HG02852 (cell line): ENCODE measurements around the gene CRTAP.
"Not testable (repeated sequence)": the region's sequence is repeated elsewhere in the genome, so short reads cannot be mapped to it uniquely, and the experiment has no call there.

Source experiments
- ATAC-seq: cut with Tn5 transposase; IDR thresholded peaks from one replicate; pipeline ENCODE4 v1.9.1; 2021; ENCODE audit warnings: mild to moderate bottlenecking, moderate library complexity; ENCODE audit not compliant: unreplicated experiment

Gene CRTAP

GRCh38 chr3:33171580-33171979, 57.8 kb downstream of the CRTAP start:
- no peak for ATAC-seq

GRCh38 chr3:33173103-33173502, 59.3 kb downstream of the CRTAP start:
- ATAC-seq = no peak

- ATAC-seq = no peak
These were observed 59.9 kb downstream of the CRTAP start for GRCh38 chr3:33173672-33174071.

DNA sequence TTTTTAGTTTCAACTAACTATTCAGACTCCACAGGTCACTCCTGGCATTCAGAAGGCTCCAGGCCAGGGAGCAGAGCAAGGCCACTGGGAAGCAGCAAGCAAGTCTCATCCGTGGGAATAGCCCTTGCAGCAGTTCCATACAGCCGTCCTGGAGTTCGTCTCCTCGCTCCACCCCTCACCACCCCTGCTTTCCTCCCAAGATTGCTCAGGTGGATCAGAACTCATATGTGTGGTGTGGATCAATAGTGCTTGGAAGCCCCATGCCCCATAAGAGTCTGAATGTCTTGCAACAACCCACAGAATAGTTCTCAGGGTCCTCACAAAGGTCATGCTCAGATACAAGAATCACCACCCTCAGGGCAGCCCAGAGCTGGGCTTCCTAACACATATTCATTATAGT, 60.3 kb downstream of the CRTAP start:
- no peak for ATAC-seq

DNA sequence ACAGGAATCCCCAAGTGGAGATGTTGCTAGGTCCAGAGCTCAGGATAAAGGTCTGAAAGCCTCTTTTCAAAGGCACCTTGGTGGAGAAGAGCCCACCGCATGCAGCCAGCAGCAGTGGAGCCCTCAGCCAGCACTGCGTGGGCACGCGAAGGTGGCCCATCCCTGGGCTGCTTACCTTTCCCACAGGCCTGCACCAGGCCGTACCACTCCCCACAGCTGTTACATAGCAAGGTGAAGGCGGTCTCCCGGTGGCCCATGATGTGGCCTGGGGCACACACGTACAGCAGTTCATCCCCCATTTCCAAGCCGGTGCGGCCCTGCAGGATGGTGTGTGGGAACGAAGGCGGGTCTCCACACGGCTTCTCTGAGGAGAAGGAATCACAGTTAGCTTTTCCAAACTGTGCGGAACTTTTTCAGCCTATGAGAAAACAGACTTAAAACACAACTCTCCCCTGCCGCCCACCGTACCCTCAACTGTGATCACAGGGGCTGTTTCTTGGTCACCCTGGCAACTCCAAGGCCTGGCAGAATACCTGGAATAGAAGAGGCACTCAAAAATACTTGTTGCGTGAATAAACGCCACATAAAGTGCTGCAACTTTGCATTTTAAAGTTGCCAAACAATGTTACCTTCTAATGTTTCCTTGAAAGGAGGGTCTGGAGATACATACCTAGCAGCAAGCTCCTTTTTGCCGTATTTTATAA, 61.0 kb downstream of the CRTAP start:
- ATAC-seq = no peak

DNA sequence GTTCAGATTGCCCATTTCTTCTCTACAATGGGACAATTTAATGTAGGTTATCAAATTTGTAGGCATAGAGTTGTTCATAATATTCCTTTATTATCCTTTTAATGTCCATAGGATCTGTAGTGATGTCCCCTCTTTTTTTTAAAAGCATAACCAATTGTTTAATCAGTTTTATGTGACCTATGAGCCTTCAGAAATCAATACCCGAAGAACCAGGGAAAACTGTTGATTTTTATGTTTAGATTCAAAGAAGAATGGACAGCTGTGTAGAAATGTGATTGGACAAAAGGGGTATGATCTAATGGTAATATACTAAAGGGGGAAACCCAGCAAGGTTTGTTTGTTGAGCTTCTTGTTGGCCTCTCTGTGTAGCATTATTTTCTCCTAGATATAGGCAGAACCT, 65.3 kb downstream of the CRTAP start:
- ATAC-seq = no peak

DNA sequence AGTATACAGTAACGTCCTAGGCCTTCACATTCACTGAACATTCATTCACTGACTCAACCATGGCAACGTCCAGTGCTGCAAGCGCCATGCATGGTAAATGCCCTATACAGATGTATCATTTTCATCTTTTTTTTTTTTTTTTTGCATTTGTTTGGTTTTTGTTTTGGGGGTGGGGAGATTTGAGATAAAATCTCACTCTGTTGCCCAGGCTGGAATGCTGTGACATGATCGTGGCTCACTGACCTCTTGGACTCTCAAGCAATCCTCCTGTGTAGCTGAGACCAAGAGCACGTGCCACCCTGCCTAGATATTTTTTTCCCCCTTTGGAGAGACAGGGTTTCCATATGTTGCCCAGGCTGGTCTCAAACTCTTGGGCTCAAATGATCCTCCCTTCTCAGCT, 67.4 kb downstream of the CRTAP start:
- ATAC-seq = no peak

DNA sequence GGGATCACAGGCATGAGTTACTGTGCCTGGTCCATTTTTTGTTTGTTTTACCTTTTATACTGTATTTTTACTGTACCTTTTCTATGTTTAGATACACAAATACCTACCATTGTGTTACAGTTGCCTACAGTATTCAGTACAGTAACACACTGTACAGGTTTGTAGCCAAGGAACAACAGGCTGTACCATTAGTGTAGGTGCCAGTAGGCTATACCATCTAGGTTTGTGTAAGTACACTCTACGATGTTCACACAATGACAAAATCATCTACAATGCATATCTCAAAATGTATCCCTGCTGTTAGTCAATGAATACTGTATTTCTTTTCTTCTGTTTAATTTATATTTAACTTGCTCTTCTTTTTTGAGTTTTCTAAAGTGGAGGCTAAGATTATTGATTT, 67.8 kb downstream of the CRTAP start:
- not testable (repeated sequence) for ATAC-seq

GRCh38 chr3:33184863-33185262, 71.0 kb downstream of the CRTAP start:
- ATAC-seq = no peak

DNA sequence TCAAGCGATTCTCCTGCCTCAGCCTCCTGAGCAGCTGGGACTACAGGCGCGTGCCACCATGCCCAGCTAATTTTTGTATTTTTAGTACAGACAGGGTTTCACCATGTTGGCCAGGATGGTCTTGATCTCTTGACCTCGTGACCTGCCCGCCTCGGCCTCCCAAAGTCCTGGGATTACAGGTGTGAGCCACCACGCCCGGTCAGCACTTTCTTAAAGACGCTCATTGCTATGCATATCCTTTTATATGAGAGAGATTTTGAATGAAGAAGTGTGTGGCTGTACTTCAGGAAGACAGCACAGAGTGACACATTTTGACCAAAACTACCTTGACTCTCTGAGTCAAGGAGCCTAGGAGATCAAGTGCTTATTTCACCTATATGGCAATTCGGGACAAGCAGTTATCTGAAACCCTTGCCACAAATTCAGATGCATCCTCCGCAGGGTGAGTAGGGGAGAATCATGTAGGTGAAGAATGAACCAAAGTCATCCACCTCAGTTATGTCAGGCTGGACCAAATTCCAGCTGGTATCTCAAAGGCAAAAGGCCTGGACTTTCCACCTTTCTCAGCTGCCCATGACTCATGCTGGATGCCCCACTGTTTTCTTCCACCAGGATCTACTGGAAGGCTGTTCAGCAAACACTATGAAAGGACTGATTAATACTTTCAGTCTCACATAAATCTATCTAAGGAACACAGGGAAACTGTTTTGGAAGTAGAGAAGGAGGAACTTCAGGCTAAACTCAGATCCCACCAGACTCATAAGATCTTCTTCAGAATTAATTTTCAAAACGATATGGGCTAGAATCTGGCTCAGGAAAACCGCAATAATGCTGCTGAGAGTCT, 72.9 kb downstream of the CRTAP start:
- no peak for ATAC-seq

- no peak for ATAC-seq
These were observed 73.5 kb downstream of the CRTAP start for GRCh38 chr3:33187368-33187634.

- no peak for ATAC-seq
These were observed 80.5 kb downstream of the CRTAP start for GRCh38 chr3:33194303-33194702.

DNA sequence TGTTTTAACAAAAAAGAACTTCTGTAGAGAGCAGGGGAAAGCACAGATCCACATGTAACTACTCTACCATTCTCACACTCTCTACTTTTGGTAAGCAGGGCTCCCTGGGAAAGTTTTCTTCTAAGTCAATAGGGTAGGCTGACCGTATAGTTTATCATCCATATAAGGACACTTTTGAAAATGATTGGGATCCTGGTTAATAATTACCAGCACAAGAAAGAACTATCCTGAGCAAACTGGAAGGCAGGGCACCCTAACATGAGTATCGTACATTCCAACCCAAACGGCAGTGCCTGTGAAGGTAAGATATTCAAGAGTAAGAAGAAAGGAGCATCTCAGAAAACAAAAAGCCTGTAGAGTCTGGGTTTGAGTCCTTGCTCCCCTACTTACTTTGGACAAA, 82.7 kb downstream of the CRTAP start:
- ATAC-seq = no peak
